Esophagus muscularis mucosa (tissue), 3 donors: Measurements from ENCODE around the gene LRIF1.

Experiments
- CTCF ChIP-seq, 3 experiments: fragments of 200-600 bp in 2 of 3; fragments of 450-650 bp in 1 of 3; sonication (generic) in 2 of 3; IDR thresholded peaks; one replicate each; pipeline ENCODE4 v1.5.1; 2017 to 2019; ENCODE audit warnings: antibody characterized with exemption in 3 of 3, mild to moderate bottlenecking in 2 of 3, moderate library complexity in 1 of 3
- POLR2A ChIP-seq: fragments of 450-650 bp; IDR thresholded peaks from one replicate; pipeline ENCODE4 v1.6.1; 2017; ENCODE audit warnings: antibody characterized with exemption, moderate library complexity, mild to moderate bottlenecking, low read depth
- POLR2AphosphoS5 ChIP-seq, 2 donors: sonication (generic); formaldehyde crosslinking; IDR thresholded peaks; one replicate each; pipeline ENCODE4 v1.6.1; 2017; ENCODE audit warnings: antibody characterized with exemption in 2 of 2

GRCh38 chr1:110912784-110913183 is 50.9 kb downstream of the LRIF1 start:
- TF ChIP-seq POLR2AphosphoS5 (IDR thresholded peaks at IDR 0.05) (no peak), CTCF (IDR thresholded peaks at IDR 0.05) (no peak), POLR2A (no peak)
